HAP-1 (cell line): ENCODE results near the gene OR5A1.
"Not testable (repeated sequence)": the region's sequence is repeated elsewhere in the genome, so short reads cannot be mapped to it uniquely, and the experiment has no call there.

Experiments used
- DNase-seq, 2 experiments: peaks; one replicate each; pipeline ENCODE4 v3.0.0-alpha.2; 2016 to 2020; ENCODE audit warnings: low spot score in 2 of 2
- H3K27me3 ChIP-seq: fragments of 250-450 bp; sonication (Bioruptor Pico); 2 replicates; pipeline ENCODE4 v1.5.1; 2020; ENCODE audit warnings: low read depth, mild to moderate bottlenecking, moderate library complexity
- H3K36me3 ChIP-seq: fragments of 250-450 bp; sonication (Bioruptor Pico); replicated peaks from 2 replicates; pipeline ENCODE4 v1.5.1; 2020; ENCODE audit warnings: mild to moderate bottlenecking
- H3K4me1 ChIP-seq: fragments of 250-450 bp; sonication (Bioruptor Pico); 2 replicates; pipeline ENCODE4 v1.5.1; 2020; ENCODE audit warnings: mild to moderate bottlenecking
- H3K4me3 ChIP-seq: fragments of 250-450 bp; sonication (Bioruptor Pico); 2 replicates; pipeline ENCODE4 v1.5.1; 2020; ENCODE audit warnings: mild to moderate bottlenecking, moderate library complexity
- H3K9me3 ChIP-seq: fragments of 250-450 bp; sonication (Bioruptor Pico); 2 replicates; pipeline ENCODE4 v1.5.1; 2020; ENCODE audit warnings: mild to moderate bottlenecking, moderate library complexity
- in situ Hi-C: fragments of 300-500 bp; cut with MboI; formaldehyde crosslinking; loops from 3 replicates; pipeline ENCODE4 v1.14.3; 2020; ENCODE audit warnings: low sequenced_read_pairs, inconsistent platforms, mixed read lengths

OR5A1 gene

DNA sequence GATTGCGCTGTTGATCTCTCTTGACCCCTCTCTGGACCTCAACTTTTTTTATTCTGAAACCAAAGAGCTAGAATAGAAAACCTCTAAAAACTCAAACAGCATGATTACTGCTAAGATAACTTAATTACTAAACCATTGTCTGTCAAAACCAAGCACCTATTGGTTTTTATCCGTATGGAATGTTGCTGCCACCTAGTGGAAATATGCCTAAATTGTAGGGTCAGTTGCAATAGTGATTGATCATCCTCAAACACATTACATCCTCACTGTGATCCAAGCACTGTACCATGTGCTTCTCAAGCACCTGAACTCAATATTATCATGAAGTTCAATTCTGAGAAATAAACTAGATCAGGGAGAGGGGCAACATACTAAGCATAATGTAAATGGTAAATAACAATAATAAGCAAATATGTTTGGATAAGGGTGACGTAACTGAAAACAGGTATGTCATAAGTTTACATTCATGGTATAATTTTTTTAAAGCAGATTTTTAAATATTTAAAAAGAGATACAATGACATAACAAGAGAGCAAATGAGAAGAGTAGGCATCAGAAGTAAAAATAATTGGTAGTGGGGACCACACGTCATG, 6.2 kb upstream of the OR5A1 start:
- in situ Hi-C loops = no loop called here
- Histone ChIP-seq H3K9me3 (no peaks in the 10 kb centered on the region), H3K4me3 (no peak overlapping the region), H3K36me3 (no peaks in the 10 kb centered on the region), H3K4me1 (no peaks in the 10 kb centered on the region), H3K27me3 (no peaks in the 10 kb centered on the region)
- DNase-seq = peak; percentile 55 to 64

DNA sequence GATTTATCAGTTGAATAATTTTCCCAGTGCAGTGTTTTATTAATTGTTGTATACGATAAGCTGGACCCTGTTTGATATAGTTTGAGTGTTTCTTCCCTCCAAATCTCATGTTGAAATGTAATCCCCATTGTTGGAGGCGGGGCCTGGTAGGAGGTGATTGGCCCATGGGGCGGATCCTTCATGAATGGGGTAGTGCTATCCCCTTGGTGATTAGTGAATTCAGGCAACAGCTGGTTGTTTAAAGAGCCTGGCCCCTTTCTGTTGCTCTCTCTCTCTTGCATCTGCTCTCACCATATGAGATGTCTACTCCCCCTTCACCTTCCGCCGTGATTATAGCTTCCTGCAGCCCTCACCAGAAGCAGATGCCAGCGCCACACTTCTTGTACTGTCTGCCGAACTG, 1.5 kb downstream of the OR5A1 start:
- H3K36me3 ChIP-seq = no peaks in the 10 kb centered on the region
- no peak overlapping the region for H3K4me3 ChIP-seq
- H3K4me1 ChIP-seq = no peaks in the 10 kb centered on the region
- no peaks in the 10 kb centered on the region for H3K9me3 ChIP-seq
- DNase-seq = peak in 1 of 2 experiments; percentile 12
- H3K27me3 ChIP-seq = peaks cover 8% of the 10 kb centered on the region; the same call in 1 of the 2 replicates
- in situ Hi-C loops = no loop called here

DNA sequence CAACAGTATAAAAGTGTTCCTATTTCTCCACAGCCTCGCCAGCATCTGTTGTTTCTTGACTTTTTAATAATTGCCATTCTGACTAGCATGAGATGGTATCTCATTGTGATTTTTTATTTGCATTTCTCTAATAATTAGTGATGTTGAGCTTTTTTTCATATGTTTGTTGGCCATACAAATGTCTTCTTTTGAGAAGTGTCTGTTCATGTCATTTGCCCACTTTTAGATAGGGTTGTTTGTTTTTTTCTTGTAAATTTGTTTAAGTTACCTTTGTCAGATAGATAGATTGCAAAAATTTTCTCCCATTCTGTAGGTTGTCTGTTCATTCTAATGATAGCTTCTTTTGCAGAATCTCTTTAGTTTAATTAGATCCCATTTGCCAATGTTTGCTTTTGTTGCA, 9.4 kb downstream of the OR5A1 start:
- in situ Hi-C loops, H3K4me1 ChIP-seq: not testable (repeated sequence)

DNA sequence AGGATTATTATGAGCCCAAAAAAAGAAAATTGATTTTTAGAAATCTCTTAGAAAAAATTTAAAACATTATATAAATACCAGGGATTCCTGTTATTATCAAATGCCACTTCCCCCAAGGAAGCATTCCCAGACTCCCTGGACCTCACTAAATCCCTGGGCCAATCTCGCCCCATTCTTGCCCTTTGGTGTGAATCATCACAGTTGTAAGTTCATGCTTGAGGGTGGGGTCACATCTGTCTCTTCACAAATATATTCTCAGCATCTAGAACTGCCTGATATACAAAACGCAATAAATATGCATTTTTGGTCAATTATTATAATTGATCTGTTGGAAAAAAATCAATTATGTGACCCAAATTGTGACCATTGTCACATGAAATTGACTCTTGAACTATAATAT, 12.2 kb downstream of the OR5A1 start:
- H3K27me3 ChIP-seq = no peaks in the 10 kb centered on the region

More for the DNA sequence above, 9.4 kb downstream of the OR5A1 start:
- not testable (repeated sequence) for DNase-seq, H3K9me3 ChIP-seq, H3K27me3 ChIP-seq, H3K4me3 ChIP-seq, H3K36me3 ChIP-seq

DNA sequence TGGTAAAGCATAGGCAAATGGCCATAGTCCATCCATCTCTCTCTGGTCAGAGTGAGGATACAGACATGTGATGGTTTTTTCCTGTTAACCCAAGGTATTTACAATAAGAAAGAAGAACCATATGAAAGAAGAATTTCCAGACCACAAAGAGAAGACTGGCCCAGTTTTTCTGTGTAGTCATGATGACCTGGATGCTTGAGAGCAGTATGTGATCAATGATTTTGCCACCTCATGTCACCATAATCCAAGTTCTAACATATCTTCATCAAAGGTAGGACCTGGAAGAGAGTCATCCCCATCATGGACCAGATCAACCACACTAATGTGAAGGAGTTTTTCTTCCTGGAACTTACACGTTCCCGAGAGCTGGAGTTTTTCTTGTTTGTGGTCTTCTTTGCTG, 20.4 kb downstream of the OR5A1 start, which contains the start of gene OR4D6:
Gene OR4D6, plus strand, starts transcription at position 301 of the 400 bp plus-strand sequence. Its CDS starts 0 bp downstream, at position 301.
- H3K36me3 ChIP-seq = no peaks in the 10 kb centered on the region
- DNase-seq = no peak
- H3K9me3 ChIP-seq = no peaks in the 10 kb centered on the region
- in situ Hi-C loops = no loop called here
- no peaks in the 10 kb centered on the region for H3K4me1 ChIP-seq
- no peak within 1 kb of the TSS for H3K4me3 ChIP-seq
- no peaks in the 10 kb centered on the region; the same call in 1 of the 2 replicates for H3K27me3 ChIP-seq

More for the DNA sequence above, 12.2 kb downstream of the OR5A1 start:
- H3K36me3 ChIP-seq = no peaks in the 10 kb centered on the region
- H3K4me1 ChIP-seq = no peaks in the 10 kb centered on the region
- H3K9me3 ChIP-seq = no peaks in the 10 kb centered on the region
- in situ Hi-C loops = no loop called here
- DNase-seq = no peak
- no peak overlapping the region for H3K4me3 ChIP-seq

DNA sequence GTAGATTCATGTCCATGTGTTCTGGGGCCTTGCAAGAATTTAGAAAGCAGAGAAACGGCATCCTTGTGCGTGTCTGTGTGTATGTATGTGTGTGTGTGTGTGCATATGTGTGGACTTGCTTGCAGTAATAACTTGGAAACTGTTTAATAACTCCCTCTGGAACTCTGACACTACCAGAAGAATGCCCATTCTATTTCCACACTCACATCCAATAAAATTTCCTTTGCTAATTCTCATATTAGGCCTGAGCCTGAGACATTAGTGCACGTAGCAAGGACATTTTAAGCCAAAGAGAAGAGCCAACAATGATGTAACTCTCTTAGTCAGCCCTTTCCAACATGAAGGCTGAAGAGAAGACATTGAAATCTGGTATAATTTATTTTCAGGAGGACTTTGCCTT, 23.6 kb downstream of the OR5A1 start:
- Histone ChIP-seq H3K9me3 (no peaks in the 10 kb centered on the region), H3K27me3 (no peaks in the 10 kb centered on the region; the same call in 1 of the 2 replicates), H3K36me3 (no peaks in the 10 kb centered on the region), H3K4me1 (no peaks in the 10 kb centered on the region), H3K4me3 (no peak overlapping the region)
- DNase-seq = no peak
- in situ Hi-C loops = no loop called here

DNA sequence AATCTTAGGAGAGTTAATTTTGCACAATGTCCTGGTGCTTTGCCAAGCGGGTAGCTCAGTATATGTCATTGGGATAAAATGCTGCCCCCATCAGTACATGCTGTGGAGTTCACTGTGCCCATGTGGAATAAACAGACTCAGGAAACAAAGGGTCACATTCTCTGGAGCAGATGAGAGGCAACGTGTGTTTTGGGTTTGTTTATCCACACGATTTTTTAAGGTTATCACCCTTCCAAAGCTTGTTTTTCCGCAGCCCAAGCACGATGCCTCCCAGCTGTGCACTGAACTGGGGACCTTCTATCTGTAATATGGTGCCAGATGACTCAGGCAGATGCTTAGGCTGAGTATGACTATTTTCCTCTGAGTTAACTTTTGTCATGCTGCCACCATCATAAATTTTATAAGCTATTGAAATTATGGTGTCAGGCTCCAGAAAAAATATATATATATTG, 26.9 kb downstream of the OR5A1 start:
- Histone ChIP-seq H3K36me3 (no peaks in the 10 kb centered on the region), H3K4me3 (no peak overlapping the region), H3K4me1 (no peaks in the 10 kb centered on the region), H3K9me3 (no peaks in the 10 kb centered on the region), H3K27me3 (no peaks in the 10 kb centered on the region)
- in situ Hi-C loops = no loop called here
- DNase-seq = no peak

DNA sequence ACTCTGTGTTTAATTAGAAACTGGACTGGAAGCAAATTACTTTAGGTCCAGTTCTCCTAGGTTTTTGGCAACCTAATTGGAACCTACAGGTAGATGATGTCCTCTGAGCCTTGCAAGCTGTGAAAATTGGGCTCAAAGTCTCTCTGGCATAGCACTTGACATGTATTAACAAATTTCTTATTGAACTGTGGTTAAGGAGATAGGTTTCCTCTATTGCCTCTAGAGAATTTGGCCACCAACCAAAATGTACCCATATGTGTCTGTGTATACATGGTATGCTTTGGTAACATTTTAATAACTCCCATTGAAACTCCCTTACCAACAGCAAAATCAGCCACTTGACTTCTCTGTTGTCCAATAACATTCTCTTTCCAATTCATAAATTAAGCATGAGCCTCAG, 36.7 kb downstream of the OR5A1 start, which contains the start of gene OR4D10:
Gene OR4D10, plus strand, starts transcription at position 301 of the 400 bp plus-strand sequence. CDS start 4,115 bp downstream, outside the sequence.
- H3K4me1 ChIP-seq = no peaks in the 10 kb centered on the region
- H3K4me3 ChIP-seq = no peak within 1 kb of the TSS
- in situ Hi-C loops = no loop called here
- DNase-seq = no peak
- peaks cover 3% of the 10 kb centered on the region; the same call in 1 of the 2 replicates for H3K27me3 ChIP-seq
- no peaks in the 10 kb centered on the region for H3K36me3 ChIP-seq
- H3K9me3 ChIP-seq = no peaks in the 10 kb centered on the region

DNA sequence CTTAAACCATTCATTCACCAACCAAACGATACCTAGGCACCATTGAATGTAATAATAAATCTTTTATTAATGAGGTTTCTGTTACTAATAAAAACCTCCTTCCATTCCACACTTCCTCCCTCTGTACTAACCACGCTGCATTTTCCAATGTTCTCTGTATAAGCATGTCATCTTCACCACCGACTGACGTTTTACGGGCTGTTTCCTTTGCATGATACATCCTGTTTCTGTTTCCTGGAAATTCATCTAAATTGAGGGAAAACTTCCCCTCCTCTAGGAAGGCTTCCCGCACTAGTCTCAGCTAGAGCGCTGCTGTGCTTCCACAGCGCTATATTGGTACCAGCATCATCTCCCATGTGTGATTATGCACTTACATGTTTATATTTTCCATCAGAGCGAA, 38.9 kb downstream of the OR5A1 start:
- in situ Hi-C loops = no loop called here
- Histone ChIP-seq H3K9me3 (no peaks in the 10 kb centered on the region), H3K27me3 (peaks cover 3% of the 10 kb centered on the region; the same call in 1 of the 2 replicates), H3K4me1 (no peaks in the 10 kb centered on the region), H3K4me3 (no peak overlapping the region), H3K36me3 (no peaks in the 10 kb centered on the region)
- DNase-seq = no peak

DNA sequence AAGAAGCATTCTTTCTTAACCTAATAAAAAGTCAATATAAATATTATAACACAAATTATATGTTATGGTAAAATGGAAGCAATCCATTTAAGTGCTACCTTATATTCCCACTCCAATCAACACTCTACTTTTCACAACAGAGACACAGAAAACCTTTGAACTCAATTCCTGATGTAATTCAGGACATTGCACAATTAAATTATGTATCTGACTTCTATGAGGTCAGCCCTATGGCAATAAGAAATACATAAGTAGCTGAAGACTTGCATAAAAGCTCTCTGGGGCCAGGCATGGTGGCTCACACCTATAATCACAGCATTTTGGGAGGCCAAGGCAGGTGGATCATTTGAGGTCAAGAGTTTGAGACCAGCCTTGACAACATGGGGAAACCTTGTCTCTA, 43.6 kb downstream of the OR5A1 start:
- in situ Hi-C loops = no loop called here
- H3K27me3 ChIP-seq = peaks cover 3% of the 10 kb centered on the region; the same call in 1 of the 2 replicates
- no peaks in the 10 kb centered on the region for H3K4me1 ChIP-seq
- H3K4me3 ChIP-seq = no peak overlapping the region
- DNase-seq = no peak
- H3K9me3 ChIP-seq = no peaks in the 10 kb centered on the region
- H3K36me3 ChIP-seq = no peaks in the 10 kb centered on the region

DNA sequence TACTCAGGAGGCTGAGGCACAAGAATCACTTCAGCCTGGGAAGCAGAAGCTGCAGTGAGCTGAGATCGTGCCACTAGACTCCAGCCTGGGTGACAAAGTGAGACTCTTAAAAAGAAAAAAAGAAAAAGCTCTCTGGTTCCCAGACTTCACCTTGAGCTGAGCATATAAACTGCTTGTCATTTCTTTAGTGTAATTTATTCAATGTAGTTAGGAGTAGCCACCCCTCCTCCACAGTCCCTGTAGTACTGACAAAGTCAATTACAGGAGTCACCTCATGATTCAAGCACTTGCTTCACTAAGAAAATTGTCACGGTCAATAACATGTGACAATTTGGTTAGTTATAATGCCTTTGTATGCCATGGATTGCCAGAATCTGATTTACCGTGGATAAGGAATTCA, 44.1 kb downstream of the OR5A1 start:
- Histone ChIP-seq H3K4me3 (no peak overlapping the region), H3K36me3 (no peaks in the 10 kb centered on the region), H3K27me3 (peaks cover 3% of the 10 kb centered on the region; the same call in 1 of the 2 replicates), H3K4me1 (no peaks in the 10 kb centered on the region), H3K9me3 (no peaks in the 10 kb centered on the region)
- DNase-seq = no peak
- in situ Hi-C loops = no loop called here
